HG03378 (cell line): ENCODE data around the gene WDR62.

Experiments
- ATAC-seq: cut with Tn5 transposase; IDR thresholded peaks from one replicate; pipeline ENCODE4 v1.9.1; 2021; ENCODE audit warnings: mild to moderate bottlenecking, moderate library complexity; ENCODE audit not compliant: unreplicated experiment

WDR62 gene

GRCh38 chr19:36073121-36073876 lies 18.6 kb downstream of the WDR62 start:
- ATAC-seq, result no peak

- ATAC-seq, result no peak
Observed at GRCh38 chr19:36079389-36079945, 24.8 kb downstream of the WDR62 start.

DNA sequence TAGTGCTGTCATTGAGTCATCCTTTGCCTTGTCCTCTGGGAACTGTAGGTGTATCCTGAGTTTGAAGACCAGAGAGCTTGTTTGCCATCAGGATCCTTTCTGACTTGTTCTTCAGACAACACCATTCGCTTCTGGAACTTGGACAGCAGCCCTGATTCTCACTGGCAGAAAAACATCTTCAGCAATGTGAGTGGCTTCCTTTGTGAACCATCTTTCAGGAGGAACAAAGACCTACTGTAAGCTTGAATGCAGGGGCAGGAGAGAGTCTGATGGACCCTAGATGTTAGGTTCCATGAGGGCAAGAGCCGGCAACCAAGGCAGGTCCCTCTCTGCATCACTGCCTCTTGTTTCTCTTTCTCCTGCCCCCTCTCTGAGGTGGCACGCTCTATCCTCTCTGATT lies 26.7 kb downstream of the WDR62 start:
- ATAC-seq, result no peak

- no peak for ATAC-seq
Observed at GRCh38 chr19:36081894-36082293, 27.2 kb downstream of the WDR62 start.

DNA sequence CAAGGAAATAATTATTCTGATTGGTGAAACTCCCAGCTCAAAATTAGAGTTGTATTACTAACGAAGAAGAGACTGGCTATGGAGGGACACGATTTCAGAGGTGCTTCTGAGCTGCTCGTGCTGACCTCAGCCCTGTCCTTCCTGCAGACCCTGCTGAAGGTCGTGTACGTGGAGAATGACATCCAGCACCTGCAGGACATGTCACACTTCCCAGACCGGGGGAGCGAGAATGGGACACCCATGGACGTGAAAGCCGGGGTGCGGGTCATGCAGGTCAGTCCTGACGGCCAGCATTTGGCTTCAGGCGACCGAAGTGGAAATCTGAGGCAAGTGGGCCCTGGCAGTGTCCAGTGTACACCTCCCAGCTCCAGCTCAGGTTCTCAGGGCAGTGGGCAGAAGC lies 28.2 kb downstream of the WDR62 start:
- ATAC-seq, result no peak

DNA sequence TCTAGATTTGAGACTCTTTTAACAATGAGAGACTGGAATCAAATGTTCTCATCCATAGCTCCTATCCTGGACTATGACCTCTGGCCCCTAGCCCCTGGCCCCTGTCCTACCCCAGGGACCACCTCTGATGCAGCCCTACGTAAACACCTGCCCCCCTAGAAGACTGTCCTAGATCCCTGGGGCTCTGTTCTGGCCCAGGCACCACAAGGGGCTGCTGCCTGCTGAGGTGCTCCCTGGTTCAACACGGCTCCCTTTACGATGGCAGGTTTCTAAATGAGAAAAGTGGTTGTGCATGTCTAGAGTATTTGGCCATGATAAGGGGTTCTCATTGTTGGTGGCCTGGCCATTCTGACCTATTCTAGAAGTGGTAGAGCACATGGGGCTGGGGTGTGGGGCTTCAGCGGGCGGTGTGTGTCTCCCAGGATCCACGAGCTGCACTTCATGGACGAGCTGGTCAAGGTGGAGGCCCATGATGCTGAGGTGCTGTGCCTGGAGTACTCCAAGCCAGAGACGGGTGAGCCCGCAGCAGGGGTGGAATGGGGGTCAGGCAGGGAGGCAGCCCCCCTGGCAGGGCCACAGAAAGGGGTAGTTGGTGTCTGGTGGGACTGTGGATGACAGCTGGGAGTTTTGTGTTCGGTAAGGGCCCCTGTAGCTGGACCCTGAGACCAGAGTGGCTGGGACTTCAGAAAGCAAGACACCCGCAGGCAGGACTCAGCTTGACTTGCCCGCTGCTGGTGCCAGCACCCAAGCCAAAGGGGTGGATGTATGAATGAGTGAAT lies 29.7 kb downstream of the WDR62 start:
- no peak for ATAC-seq

DNA sequence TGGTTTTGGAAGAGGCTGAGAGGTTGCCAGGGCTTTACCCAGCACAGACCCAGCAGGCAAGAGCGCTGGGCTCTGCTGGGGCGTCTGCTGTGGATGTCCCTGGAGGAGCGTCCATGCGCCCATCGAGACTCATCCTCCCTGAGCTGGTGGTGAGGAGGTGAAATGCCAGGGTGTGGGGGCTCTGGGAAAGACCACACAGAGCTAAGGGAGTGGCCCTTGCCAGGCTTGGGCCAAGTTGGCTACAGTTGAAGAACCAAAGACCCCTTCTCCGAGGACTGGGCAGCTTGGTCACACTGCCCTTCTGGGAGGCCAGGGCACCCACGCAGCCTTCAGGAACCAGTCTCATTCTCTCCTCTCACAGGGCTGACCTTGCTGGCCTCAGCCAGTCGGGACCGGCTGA lies 31.6 kb downstream of the WDR62 start:
- ATAC-seq, result no peak

GRCh38 chr19:36089847-36090246 lies 35.1 kb downstream of the WDR62 start:
- ATAC-seq, result no peak

DNA sequence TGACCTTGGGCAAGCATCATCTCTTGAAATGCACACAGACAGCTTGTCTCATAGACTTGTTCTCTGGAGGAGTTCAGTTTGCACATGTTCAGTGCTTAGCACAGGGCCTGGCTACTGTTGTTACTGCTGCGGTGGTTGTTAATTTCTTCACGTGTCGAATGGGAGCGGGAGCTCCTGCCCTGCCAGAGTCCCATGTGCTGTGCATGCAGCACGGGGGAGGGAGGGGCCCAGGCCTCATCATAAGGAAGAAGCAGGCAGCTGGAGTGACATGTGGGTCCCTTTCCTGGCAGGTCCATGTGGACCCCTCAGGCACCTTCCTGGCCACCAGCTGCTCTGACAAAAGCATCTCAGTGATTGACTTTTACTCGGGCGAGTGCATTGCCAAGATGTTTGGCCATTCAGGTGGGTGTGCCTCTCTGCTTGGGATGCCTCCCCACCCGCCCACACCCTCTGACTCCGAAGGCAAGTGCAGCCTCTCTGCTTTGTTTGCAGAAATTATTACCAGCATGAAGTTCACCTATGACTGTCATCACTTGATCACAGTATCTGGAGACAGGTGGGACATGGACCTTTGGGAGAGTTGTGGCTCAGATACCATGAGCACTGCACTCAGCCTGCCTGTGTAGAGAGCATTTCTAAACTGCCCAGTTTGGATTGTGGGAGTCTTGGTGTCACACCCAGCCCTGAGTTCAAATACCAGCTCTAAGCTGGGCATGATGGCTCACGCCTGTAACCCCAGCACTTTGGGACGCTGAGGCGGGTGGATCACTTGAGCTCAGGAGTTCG lies 36.4 kb downstream of the WDR62 start:
- ATAC-seq, result no peak

DNA sequence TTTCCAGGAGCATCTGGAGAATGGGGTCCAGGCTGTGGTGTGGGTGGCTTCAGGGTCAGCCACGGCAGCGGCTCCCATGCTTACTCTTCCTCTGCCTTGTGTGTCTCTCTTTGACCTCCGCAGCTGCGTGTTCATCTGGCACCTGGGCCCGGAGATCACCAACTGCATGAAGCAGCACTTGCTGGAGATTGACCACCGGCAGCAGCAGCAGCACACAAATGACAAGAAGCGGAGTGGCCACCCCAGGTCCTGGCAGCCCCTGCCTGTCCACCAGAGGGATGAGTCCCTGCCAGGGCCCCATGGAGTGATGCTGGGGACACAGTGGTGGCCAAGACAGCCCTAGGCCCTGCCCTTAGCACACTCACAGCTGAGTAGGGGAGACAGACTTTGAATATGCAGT lies 37.9 kb downstream of the WDR62 start:
- ATAC-seq, result no peak

DNA sequence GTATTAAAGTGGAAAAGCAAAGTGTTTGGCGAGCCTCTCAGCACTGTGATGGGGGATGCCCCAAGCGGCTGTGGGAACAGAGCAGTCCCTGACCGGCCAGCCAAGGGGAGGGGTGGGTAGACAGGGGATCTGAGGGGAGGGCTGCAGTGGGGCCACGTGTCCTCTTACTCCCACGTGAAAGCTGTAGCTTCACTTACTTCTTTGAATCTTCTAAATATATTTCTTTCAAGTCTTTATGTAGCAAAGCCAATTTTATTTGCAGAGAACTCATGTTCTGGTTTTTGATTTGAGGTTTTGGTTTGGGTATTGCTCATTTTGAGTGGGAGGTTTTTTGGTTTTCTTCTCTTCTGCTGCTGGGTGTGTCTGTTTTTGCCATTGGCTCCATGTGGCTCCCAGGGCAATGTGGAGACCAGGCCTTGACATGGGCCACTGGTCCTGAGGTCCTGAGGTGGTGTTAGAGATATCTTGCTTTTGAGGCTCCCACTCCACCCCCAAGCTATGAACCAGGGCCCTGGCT lies 38.5 kb downstream of the WDR62 start:
- ATAC-seq, result no peak

DNA sequence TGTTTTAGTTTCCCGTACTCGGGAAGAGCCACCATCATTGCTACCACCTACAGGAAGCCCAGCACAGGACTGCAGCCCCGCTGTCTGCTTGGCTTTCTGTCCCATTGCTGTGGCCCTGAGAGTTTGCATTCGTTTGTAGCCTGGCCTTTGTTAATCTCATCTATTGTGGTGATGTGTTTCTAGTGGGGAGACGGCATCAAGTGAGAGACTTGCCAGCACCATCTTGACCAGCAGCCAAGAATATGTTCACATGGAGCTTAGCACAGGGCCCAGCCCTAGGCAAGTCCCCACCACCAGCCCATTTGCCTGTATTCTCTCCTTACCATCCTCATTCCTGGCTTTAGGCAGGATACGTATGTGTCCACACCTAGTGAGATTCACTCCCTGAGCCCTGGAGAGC lies 39.0 kb downstream of the WDR62 start:
- ATAC-seq, result no peak

DNA sequence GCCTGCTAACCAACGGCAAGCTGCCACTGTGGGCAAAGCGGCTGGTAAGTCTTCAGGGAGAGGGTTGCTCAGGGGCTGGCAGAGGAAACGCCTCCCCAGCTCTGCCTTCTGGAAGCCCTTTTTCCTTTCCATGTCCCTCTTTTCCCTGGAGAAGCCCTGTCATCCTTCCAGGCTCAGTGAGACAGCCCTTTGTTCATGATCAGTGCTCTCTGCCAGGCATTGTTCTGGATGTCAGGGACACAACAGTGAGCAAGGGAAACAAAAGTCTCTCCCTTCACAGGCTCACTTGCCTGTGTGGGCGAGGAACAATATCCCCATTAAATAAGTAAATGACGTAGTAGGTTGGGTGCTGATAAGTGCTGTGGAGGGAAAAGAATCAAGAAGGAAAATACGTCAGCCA lies 42.3 kb downstream of the WDR62 start:
- no peak for ATAC-seq

DNA sequence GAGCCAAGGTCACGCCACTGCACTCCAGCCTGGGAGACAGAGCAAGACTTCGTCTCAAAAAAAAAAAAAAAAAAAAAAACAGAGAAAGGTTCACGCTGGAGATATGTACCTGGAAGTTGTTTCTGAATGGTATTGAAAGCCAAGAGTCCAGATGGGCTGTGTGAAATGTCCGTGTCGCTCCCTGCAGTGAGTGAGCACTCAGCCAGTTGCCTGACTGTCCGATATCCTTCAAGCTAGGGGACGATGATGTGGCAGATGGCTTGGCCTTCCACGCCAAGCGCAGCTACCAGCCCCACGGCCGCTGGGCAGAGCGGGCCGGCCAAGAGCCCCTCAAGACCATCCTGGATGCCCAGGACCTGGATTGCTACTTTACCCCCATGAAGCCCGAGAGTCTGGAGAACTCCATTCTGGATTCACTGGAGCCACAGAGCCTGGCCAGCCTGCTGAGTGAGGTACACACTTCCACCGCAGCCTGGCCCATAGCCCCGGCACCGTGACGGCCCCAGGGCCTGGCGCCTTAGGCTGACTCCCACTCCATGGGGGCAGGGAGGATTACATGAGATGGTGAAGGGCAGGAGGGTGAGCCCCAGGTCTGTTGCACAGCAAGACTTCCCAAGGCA lies 44.6 kb downstream of the WDR62 start:
- no peak for ATAC-seq

- ATAC-seq, result no peak
Observed at GRCh38 chr19:36100476-36100875, 45.8 kb downstream of the WDR62 start.

GRCh38 chr19:36101550-36102327 lies 47.0 kb downstream of the WDR62 start:
- ATAC-seq, result no peak

- ATAC-seq, result no peak
Observed at GRCh38 chr19:36103040-36103626, 48.4 kb downstream of the WDR62 start.

DNA sequence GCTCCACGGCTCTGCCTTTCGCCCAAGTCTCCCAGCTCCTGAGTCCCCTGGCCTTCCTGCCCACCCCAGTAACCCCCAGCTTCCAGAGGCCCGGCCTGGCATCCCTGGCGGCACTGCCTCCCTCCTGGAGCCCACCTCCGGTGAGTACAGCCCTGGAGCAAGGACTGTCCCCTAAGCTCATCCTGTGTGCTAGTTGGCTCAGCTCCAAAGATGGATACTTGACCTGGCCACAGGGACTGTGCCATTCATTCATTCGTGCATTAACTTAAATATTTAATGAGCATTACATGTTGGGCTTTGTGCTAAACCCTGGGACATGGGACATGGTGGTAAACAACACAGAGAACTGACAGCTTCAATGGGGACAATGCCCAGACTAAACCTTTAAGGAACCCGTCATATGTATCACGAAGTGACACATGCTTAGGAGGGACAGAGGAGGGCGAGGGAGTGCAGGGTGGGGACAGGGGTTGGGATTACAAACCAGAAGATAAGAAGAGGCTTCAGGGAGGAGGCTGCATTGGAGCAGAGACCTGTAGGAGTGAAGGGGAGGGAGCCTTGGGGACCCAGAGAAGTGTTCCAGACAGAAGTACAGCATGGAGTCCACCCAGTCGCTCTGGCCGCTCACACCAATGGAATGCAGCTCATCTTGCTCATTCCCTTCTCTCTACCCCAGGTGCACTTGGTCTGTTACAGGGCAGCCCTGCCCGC lies 49.3 kb downstream of the WDR62 start:
- ATAC-seq, result no peak

GRCh38 chr19:36106441-36106840 lies 51.7 kb downstream of the WDR62 start:
- no peak for ATAC-seq
